ENCODE measurements around the gene ADAMTS7. TPM values are rescaled to one million over a fixed set of nuclear protein-coding genes. Genes with fewer than 3 reads are reported as not detected.
"Not testable (repeated sequence)": the region's sequence is repeated elsewhere in the genome, so short reads cannot be mapped to it uniquely, and the experiment has no call there.

The ADAMTS7 gene
- total and polyA plus RNA-seq, 2 of the 4 experiments (the other 2 are of a cell fraction) = 1.4 to 12.6 TPM

DNA sequence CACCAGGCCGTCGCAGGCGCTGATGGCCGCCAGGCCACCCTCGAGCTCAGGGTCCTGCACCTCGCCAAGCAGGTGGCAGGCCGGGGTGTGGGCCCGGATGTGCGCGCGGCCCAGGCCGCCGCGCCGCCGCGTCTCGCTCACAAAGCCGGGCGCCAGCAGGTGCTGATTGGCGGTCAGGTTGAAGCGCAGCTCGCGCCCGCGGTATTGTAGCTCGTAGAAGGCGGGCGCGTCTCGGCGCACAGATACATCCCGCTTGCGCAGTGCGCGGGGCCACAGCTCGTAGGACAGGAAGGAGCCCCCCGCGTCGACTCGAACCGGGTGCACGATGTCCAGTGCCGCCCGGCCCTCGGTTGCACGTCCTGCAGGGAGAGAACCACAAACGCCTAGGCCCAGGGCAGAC is 11.1 kb downstream of the ADAMTS7 start:
- Histone ChIP-seq H3K27ac (ENCODE audit: insufficient read depth, low read length) (no peak overlapping the region), H4K8ac (ENCODE audit: low read depth in 2 of 2, low read length in 2 of 2) (no peak overlapping the region), H3K9me3 (ENCODE audit: control insufficient read depth, insufficient read depth, low read length) (no peaks in the 10 kb centered on the region), H2BK120ac (ENCODE audit: low read depth, low read length) (no peak overlapping the region), H3K18ac (ENCODE audit: low read depth, low read length) (no peak overlapping the region), H3K14ac (replicated peaks; ENCODE audit: low read depth, low read length) (no peak overlapping the region), H2BK20ac (ENCODE audit: low read depth, low read length) (no peak overlapping the region), H4K5ac (ENCODE audit: low read depth, low read length) (no peak overlapping the region), H3K36me3 (ENCODE audit: control insufficient read depth, insufficient read depth, low read length) (peaks cover 24% of the 10 kb centered on the region), H2BK5ac (ENCODE audit: low read depth, low read length, poor library complexity, severe bottlenecking) (no peak overlapping the region), H3K4me3 (ENCODE audit: insufficient read depth, low read depth, low read length) (no peak overlapping the region), H3K27me3 (ENCODE audit: control insufficient read depth, insufficient read depth, low read length) (no peaks in the 10 kb centered on the region), H3K4ac (ENCODE audit: low read depth, low read length) (no peak overlapping the region), H3K79me1 (ENCODE audit: low read depth in 1 of 2, low read length in 2 of 2) (peaks cover 6 to 8% of the 10 kb centered on the region in 2 experiments; a peak in 3 of 4 replicates), H2BK15ac (ENCODE audit: low read depth, low read length) (no peak overlapping the region), H2AK9ac (replicated peaks; ENCODE audit: low read depth, low read length, poor library complexity) (no peak overlapping the region), H3K9me1 (ENCODE audit: insufficient read depth, low read length) (peaks cover 5% of the 10 kb centered on the region; the same call in 1 of the 2 replicates), H2AFZ (replicated peaks; ENCODE audit: low read length, poor library complexity) (no peak overlapping the region), H4K91ac (ENCODE audit: insufficient read depth, low read depth, low read length) (no peak overlapping the region), H4K20me1 (ENCODE audit: insufficient read depth, low read length) (no peaks in the 10 kb centered on the region), H3K56ac (ENCODE audit: extremely low read depth, insufficient read depth, low read length) (no peak overlapping the region), H2AK5ac (ENCODE audit: low read depth, low read length) (no peak overlapping the region), H3K23ac (ENCODE audit: low read depth, low read length) (no peak overlapping the region), H3K9ac (ENCODE audit: low read depth, low read length) (no peak overlapping the region), H3K4me1 (ENCODE audit: control insufficient read depth, insufficient read depth, low read length) (peaks cover 7% of the 10 kb centered on the region), H3K4me2 (ENCODE audit: low read depth, low read length) (no peak overlapping the region)
- BruUV-seq (replicated peaks) = no TSS peak
- in situ Hi-C loops (cut with MboI; ENCODE audit: low sequenced_read_pairs) (no loop called here), dilution Hi-C loops (cut with HindIII; ENCODE audit: low sequenced_read_pairs, unreplicated experiment) (no loop called here), intact Hi-C loops (cut with micrococcal nuclease) (no loop called here)
- POLR2A ChIA-PET (ENCODE audit: unreplicated experiment) = no interaction called here
- CTCF ChIA-PET = no interaction called here
- WGBS, 2 experiments (ENCODE audit: extremely low coverage in 2 of 2, insufficient read length in 1 of 2) = 80% methylated on average over 26 of the region's 48 CpGs; no CpG with 5 or more reads in 1 of the 2 experiments
- TF ChIP-seq MXI1 (IDR thresholded peaks at IDR 0.05; ENCODE audit: borderline replicate concordance, low read depth, low read length) (no peak), MAZ (IDR thresholded peaks at IDR 0.05; ENCODE audit: borderline replicate concordance, low read depth, low read length) (no peak)
- ATAC-seq (ENCODE audit: low read depth) (no peak), DNase-seq (no peak)

DNA sequence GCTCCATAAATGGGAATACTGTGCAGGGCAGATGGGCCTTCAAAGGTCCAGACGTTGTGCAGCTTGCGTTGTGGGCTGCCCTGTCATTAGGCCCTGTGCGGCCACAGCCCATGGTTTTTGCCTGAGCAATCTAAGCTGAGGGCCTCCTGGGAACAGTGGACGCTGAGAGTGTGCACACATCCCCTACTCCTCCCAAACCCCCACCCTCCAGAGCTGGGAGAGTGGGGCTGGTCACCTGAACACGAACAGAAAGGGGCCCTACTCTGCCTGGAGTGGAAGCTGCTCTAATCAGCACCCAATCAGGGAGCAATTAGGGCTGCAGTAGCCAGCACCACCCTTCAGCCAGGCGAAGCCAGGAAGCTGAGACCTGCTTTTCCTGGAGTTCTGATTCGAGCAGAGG is 12.2 kb downstream of the ADAMTS7 start:
- H3K79me1 ChIP-seq (ENCODE audit: low read depth in 1 of 2, low read length in 2 of 2); intact Hi-C loops (cut with micrococcal nuclease); H2AFZ ChIP-seq (replicated peaks; ENCODE audit: low read length, poor library complexity); H2AK5ac ChIP-seq (ENCODE audit: low read depth, low read length); H3K9me3 ChIP-seq (ENCODE audit: control insufficient read depth, insufficient read depth, low read length); H4K20me1 ChIP-seq (ENCODE audit: insufficient read depth, low read length); H3K4me3 ChIP-seq (ENCODE audit: insufficient read depth, low read depth, low read length); in situ Hi-C loops (cut with MboI; ENCODE audit: low sequenced_read_pairs); dilution Hi-C loops (cut with HindIII; ENCODE audit: low sequenced_read_pairs, unreplicated experiment); ATAC-seq (ENCODE audit: low read depth); H3K9me1 ChIP-seq (ENCODE audit: insufficient read depth, low read length); H4K5ac ChIP-seq (ENCODE audit: low read depth, low read length); H3K9ac ChIP-seq (ENCODE audit: low read depth, low read length); H2AK9ac ChIP-seq (replicated peaks; ENCODE audit: low read depth, low read length, poor library complexity); H3K4me2 ChIP-seq (ENCODE audit: low read depth, low read length); H3K27ac ChIP-seq (ENCODE audit: insufficient read depth, low read length); H3K23ac ChIP-seq (ENCODE audit: low read depth, low read length); H2BK120ac ChIP-seq (ENCODE audit: low read depth, low read length); DNase-seq; H4K91ac ChIP-seq (ENCODE audit: insufficient read depth, low read depth, low read length); H3K18ac ChIP-seq (ENCODE audit: low read depth, low read length); H2BK20ac ChIP-seq (ENCODE audit: low read depth, low read length); H2BK15ac ChIP-seq (ENCODE audit: low read depth, low read length); H3K4ac ChIP-seq (ENCODE audit: low read depth, low read length); BruUV-seq (replicated peaks); POLR2A ChIA-PET (ENCODE audit: unreplicated experiment); H4K8ac ChIP-seq (ENCODE audit: low read depth in 2 of 2, low read length in 2 of 2); H3K4me1 ChIP-seq (ENCODE audit: control insufficient read depth, insufficient read depth, low read length); H3K56ac ChIP-seq (ENCODE audit: extremely low read depth, insufficient read depth, low read length); H3K14ac ChIP-seq (replicated peaks; ENCODE audit: low read depth, low read length); H3K27me3 ChIP-seq (ENCODE audit: control insufficient read depth, insufficient read depth, low read length); H2BK5ac ChIP-seq (ENCODE audit: low read depth, low read length, poor library complexity, severe bottlenecking): not testable (repeated sequence)
- H3K36me3 ChIP-seq (ENCODE audit: control insufficient read depth, insufficient read depth, low read length) = peaks cover 29% of the 10 kb centered on the region
- CTCF ChIA-PET = interaction anchor here (0.7 kb wide), 1 partner anchor 797 kb away, joined by 5 read pairs; no protein-coding TSS in a partner anchor
- WGBS, 2 experiments (ENCODE audit: extremely low coverage in 2 of 2, insufficient read length in 1 of 2) = no CpG with 5 or more reads among the region's 7 CpGs

Data from IMR-90 (cell line).